BJ (cell line): ENCODE results near the gene SH2B3. TPM values are rescaled to one million over a fixed set of nuclear protein-coding genes. Genes with fewer than 3 reads are reported as not detected.

Experiments
- CTCF ChIA-PET: fragments of 350-600 bp; formaldehyde crosslinking; extraction: SDS; loops from one replicate; lab custom pipeline; 2021; ENCODE audit warnings: antibody characterized with exemption, inconsistent platforms; lab: Yijun Ruan, JAX
- POLR2A ChIA-PET: fragments of 300-600 bp; sonication (Branson Sonifier 250); formaldehyde crosslinking; extraction: SDS; loops from one replicate; lab custom pipeline; 2021; ENCODE audit warnings: antibody characterized with exemption; lab: Charles Lee
- DNase-seq: peaks from one replicate; pipeline ENCODE4 v3.0.0-alpha.2; 2011; ENCODE audit warnings: low read depth
- H3K27me3 ChIP-seq: 2 replicates; pipeline ENCODE4 v1.6.0; 2011; ENCODE audit warnings: low read length; ENCODE audit not compliant: control insufficient read depth, insufficient read depth
- H3K36me3 ChIP-seq: 2 replicates; pipeline ENCODE4 v1.5.1; 2011; ENCODE audit warnings: low read length; ENCODE audit not compliant: control insufficient read depth, insufficient read depth
- H3K4me3 ChIP-seq: 2 replicates; pipeline ENCODE4 v1.5.1; 2011; ENCODE audit warnings: low read depth, mild to moderate bottlenecking, control low read depth, low read length
- CTCF ChIP-seq: IDR thresholded peaks from 2 replicates; pipeline ENCODE4 v1.5.1; 2011; ENCODE audit warnings: low read depth, mild to moderate bottlenecking, control low read depth, inconsistent platforms, low read length, moderate library complexity; ENCODE audit not compliant: insufficient read depth
- polyA plus RNA-seq: library from polyadenylated mRNA; depleted of rRNA; stranded (reverse); fragments of >200 nt; gene quantifications from 2 replicates; pipeline ENCODE4 v1.2.3, GENCODE V29; 2011

The SH2B3 gene
- polyA plus RNA-seq, 1 experiment, result 19.4 TPM

GRCh38 chr12:111409780-111410430, 4.2 kb downstream of the SH2B3 start:
- Histone ChIP-seq H3K4me3 (peak overlapping the region; percentile 23), H3K27me3 (no peaks in the 10 kb centered on the region), H3K36me3 (no peaks in the 10 kb centered on the region)
- no peak for TF ChIP-seq CTCF
- ChIA-PET CTCF (interaction anchor here (0.6 to 7.5 kb wide), 7 partner anchors 10 to 55 kb away, joined by 3 to 40 read pairs (median 4); no protein-coding TSS in a partner anchor), POLR2A (interaction anchor here (0.6 kb wide), 1 partner anchor 39 kb away, joined by 3 read pairs; no protein-coding TSS in a partner anchor)
- no peak for DNase-seq

GRCh38 chr12:111410431-111411184, 4.9 kb downstream of the SH2B3 start:
- CTCF ChIA-PET, result interaction anchor here (0.6 to 7.5 kb wide), 5 partner anchors 9 to 55 kb away, joined by 3 to 40 read pairs (median 5); no protein-coding TSS in a partner anchor
- POLR2A ChIA-PET, result no interaction called here
- no peaks in the 10 kb centered on the region for H3K27me3 ChIP-seq
- H3K36me3 ChIP-seq, result no peaks in the 10 kb centered on the region
- DNase-seq, result no peak
- no peak overlapping the region for H3K4me3 ChIP-seq
- no peak for TF ChIP-seq CTCF

GRCh38 chr12:111411185-111411764, 5.6 kb downstream of the SH2B3 start:
- ChIA-PET POLR2A (no interaction called here), CTCF (interaction anchor here (1.8 to 7.5 kb wide), 3 partner anchors 15 to 43 kb away, joined by 5 to 40 read pairs (median 7); no protein-coding TSS in a partner anchor)
- Histone ChIP-seq H3K36me3 (no peaks in the 10 kb centered on the region), H3K4me3 (no peak overlapping the region), H3K27me3 (no peaks in the 10 kb centered on the region)
- DNase-seq, result no peak
- TF ChIP-seq CTCF, result no peak

GRCh38 chr12:111412007-111412829, 6.5 kb downstream of the SH2B3 start:
- POLR2A ChIA-PET, result interaction anchor here (0.5 kb wide), 1 partner anchor 53 kb away, joined by 8 read pairs; no protein-coding TSS in a partner anchor
- CTCF ChIA-PET, result interaction anchor here (1.0 to 3.1 kb wide), 6 partner anchors 9 to 261 kb away, joined by 3 to 27 read pairs (median 5); no protein-coding TSS in a partner anchor
- Histone ChIP-seq H3K36me3 (no peaks in the 10 kb centered on the region), H3K4me3 (no peak overlapping the region), H3K27me3 (no peaks in the 10 kb centered on the region)
- TF ChIP-seq CTCF, result no peak
- no peak for DNase-seq
